Body of pancreas (tissue), 4 donors: ENCODE measurements around the gene ZNF576. TPM values are rescaled to one million over a fixed set of nuclear protein-coding genes. Genes with fewer than 3 reads are reported as not detected.
"Not testable (repeated sequence)": the region's sequence is repeated elsewhere in the genome, so short reads cannot be mapped to it uniquely, and the experiment has no call there.

Source experiments
- ATAC-seq: fragments of 150-250 bp; one replicate; pipeline ENCODE4 v1.9.1; 2016
- DNase-seq, 4 donors: peaks; one replicate each; pipeline ENCODE4 v3.0.0-alpha.2; 2019
- H3K27ac ChIP-seq, 4 donors: fragments of 200-600 bp; sonication (generic); 1 replicate in 3 of 4; 2 replicates in 1 of 4; pipeline versions ENCODE4 v1.5.1 to v1.6.1; 2016 to 2019; ENCODE audit warnings: mild to moderate bottlenecking in 1 of 4, mixed read lengths in 1 of 4, moderate library complexity in 1 of 4
- H3K27me3 ChIP-seq, 2 donors: fragments of 200-600 bp; sonication (generic); one replicate each; pipeline ENCODE4 v1.6.0; 2016; ENCODE audit warnings: mild to moderate bottlenecking in 1 of 2
- H3K36me3 ChIP-seq, 2 donors: fragments of 200-600 bp; sonication (generic); replicated peaks in 1 of 2; 2 replicates each; pipeline ENCODE4 v1.5.1; 2016; ENCODE audit warnings: low read depth in 2 of 2; ENCODE audit not compliant: insufficient read depth in 1 of 2
- H3K4me1 ChIP-seq: fragments of 200-600 bp; sonication (generic); one replicate; pipeline ENCODE4 v1.6.0; 2016
- H3K4me3 ChIP-seq, 2 donors: fragments of 200-600 bp; sonication (generic); 1 replicate in 1 of 2; 2 replicates in 1 of 2; pipeline ENCODE4 v1.5.1; 2016 to 2019
- H3K9me3 ChIP-seq, 3 donors: fragments of 200-600 bp; sonication (generic); 1 replicate in 2 of 3; 2 replicates in 1 of 3; pipeline ENCODE4 v1.5.1; 2016
- POLR2A ChIP-seq, 3 donors: fragments of 450-650 bp; IDR thresholded peaks; one replicate each; pipeline ENCODE4 v1.6.1; 2016; ENCODE audit warnings: antibody characterized with exemption in 3 of 3, mild to moderate bottlenecking in 2 of 3
- WGBS, 2 donors: methylation state at CpG; one replicate each; pipeline ENCODE4 v1.1.5; 2017; 5-methylcytosine and 5-hydroxymethylcytosine counted together
- intact Hi-C: fragments of 100-400 bp; cut with DNase I; formaldehyde crosslinking; loops from one replicate; pipeline ENCODE4 v1.15.1; 2023
- total RNA-seq, 2 donors: library from RNA; depleted of rRNA; stranded (reverse); fragments of >200 nt; gene quantifications; one replicate each; pipeline ENCODE4 v1.1.0, GENCODE V29; 2016
- TF ChIP-seq, protein P1 (sequence below), 7 experiments: fragments of 450-650 bp in 4 of 7; fragments of 200-600 bp in 3 of 7; sonication (generic) in 3 of 7; IDR thresholded peaks; one replicate each; pipeline ENCODE4 v1.5.1; 2016 to 2019; ENCODE audit warnings: antibody characterized with exemption in 7 of 7

ZNF576 gene
- total RNA-seq, 2 donors from 2014 or later: 4.6 to 8.6 TPM

DNA sequence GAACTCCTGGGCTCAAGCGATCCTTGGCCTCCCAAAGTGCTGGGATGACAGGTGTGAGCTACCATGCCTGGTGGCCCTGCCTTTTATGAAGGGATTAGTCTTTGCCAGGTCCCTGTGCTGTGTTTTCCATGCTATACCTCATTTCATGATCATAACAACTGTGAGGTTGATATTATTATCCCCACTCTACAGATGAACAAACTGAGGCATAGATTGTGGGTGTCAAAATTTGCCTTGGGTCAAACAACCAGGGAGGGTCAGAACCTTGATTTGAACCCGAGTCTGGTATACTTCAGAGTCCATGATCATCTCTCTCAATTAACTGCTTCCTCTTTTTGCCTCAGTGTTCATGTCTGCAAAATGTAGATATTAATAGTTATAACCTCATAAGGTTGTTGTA, 13.9 kb upstream of the ZNF576 start:
- TF ChIP-seq POLR2A (IDR thresholded peaks at IDR 0.05): no peak
- TF ChIP-seq, protein P1, sequence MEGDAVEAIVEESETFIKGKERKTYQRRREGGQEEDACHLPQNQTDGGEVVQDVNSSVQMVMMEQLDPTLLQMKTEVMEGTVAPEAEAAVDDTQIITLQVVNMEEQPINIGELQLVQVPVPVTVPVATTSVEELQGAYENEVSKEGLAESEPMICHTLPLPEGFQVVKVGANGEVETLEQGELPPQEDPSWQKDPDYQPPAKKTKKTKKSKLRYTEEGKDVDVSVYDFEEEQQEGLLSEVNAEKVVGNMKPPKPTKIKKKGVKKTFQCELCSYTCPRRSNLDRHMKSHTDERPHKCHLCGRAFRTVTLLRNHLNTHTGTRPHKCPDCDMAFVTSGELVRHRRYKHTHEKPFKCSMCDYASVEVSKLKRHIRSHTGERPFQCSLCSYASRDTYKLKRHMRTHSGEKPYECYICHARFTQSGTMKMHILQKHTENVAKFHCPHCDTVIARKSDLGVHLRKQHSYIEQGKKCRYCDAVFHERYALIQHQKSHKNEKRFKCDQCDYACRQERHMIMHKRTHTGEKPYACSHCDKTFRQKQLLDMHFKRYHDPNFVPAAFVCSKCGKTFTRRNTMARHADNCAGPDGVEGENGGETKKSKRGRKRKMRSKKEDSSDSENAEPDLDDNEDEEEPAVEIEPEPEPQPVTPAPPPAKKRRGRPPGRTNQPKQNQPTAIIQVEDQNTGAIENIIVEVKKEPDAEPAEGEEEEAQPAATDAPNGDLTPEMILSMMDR (IDR thresholded peaks at IDR 0.05): no peak
- no peak overlapping the region for H3K27ac ChIP-seq
- no peaks in the 10 kb centered on the region for H3K27me3 ChIP-seq
- ATAC-seq (no peak), DNase-seq (no peak)
- no peaks in the 10 kb centered on the region for H3K9me3 ChIP-seq
- no peaks in the 10 kb centered on the region for H3K36me3 ChIP-seq
- WGBS, 2 donors: 86 to 87% methylated on average over 2 of the region's 2 CpGs
- no peak overlapping the region for H3K4me3 ChIP-seq
- H3K4me1 ChIP-seq: peaks cover 7% of the 10 kb centered on the region
- intact Hi-C loops: no loop called here

DNA sequence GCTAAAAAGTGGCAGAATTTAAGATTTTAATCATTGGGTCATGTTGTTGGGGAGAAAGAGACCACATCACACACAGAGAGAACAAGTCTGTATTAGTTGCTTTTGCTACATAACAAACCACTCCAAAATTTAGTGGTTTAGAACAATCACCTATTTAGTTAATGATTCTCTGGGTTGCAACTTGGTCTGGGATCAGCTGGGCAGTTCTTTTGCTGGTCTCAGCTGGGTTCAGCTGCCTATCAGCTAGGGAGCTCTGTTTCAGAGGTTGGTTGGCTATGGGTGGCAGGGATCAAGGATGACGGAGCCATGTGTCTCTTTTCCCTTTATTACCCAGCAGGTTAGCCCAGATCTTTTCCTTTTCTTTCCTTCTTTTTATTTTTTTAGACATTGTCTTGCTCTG, 11.9 kb upstream of the ZNF576 start:
- Histone ChIP-seq H3K27ac (peak overlapping the region; percentile 11 to 75 (median 46)), H3K27me3 (no peaks in the 10 kb centered on the region), H3K9me3 (no peaks in the 10 kb centered on the region), H3K36me3 (no peaks in the 10 kb centered on the region), H3K4me1 (peaks cover 7% of the 10 kb centered on the region), H3K4me3 (no peak overlapping the region)
- TF ChIP-seq POLR2A (IDR thresholded peaks at IDR 0.05): no peak
- TF ChIP-seq, protein P1 (IDR thresholded peaks at IDR 0.05): no peak
- no peak for DNase-seq
- 26 to 39% methylated on average over 1 of the region's 1 CpG for WGBS, 2 donors
- intact Hi-C loops: no loop called here
- peak; percentile 45 for ATAC-seq

DNA sequence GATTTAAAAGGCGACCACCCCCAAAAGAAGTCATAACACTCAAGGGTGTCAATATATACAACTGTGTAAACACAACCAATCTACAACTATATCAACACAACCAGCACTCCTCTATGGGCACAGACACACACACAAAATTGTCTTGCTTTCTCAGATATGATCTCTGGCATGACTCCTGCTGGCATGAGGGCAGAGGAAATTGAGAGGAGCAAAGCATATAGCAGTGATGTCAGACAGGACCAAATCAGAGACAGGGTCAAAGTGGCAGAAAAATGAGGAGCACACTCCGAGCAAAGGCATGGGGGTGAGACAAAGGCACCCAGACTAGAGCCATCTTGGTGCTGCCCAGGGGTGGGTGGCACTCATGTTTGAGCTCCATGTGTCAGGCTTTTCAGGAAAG, 10.0 kb upstream of the ZNF576 start:
- Histone ChIP-seq H3K9me3 (no peaks in the 10 kb centered on the region), H3K36me3 (no peaks in the 10 kb centered on the region), H3K27ac (no peak overlapping the region), H3K4me3 (no peak overlapping the region), H3K4me1 (peaks cover 7% of the 10 kb centered on the region), H3K27me3 (no peaks in the 10 kb centered on the region)
- TF ChIP-seq, protein P1 (IDR thresholded peaks at IDR 0.05): no peak
- TF ChIP-seq POLR2A (IDR thresholded peaks at IDR 0.05): no peak
- no peak for ATAC-seq
- DNase-seq: no peak
- 67 to 68% methylated on average over 2 of the region's 2 CpGs for WGBS, 2 donors
- intact Hi-C loops: no loop called here

DNA sequence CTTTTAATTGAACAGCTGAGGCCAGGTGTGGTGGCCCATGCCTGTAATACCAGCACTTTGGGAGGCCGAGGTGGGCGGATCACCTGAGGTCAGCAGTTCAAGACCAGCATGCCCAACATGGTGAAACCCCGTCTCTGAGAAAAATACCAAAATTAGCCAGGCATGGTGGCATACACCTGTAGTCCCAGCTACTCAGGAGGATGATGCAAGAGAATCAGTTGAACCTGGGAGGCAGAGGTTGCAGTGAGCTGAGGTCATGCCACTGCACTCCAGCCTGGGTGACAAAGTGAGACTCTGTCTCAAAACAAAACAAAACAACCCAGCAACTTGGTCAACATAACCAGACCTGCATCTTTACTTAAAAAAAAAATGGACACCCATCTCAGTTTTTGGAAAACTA, 9.4 kb upstream of the ZNF576 start:
- ATAC-seq, H3K4me3 ChIP-seq, DNase-seq, H3K27me3 ChIP-seq, intact Hi-C loops, H3K9me3 ChIP-seq, H3K36me3 ChIP-seq, H3K4me1 ChIP-seq, H3K27ac ChIP-seq: not testable (repeated sequence)
- WGBS, 2 donors: 84 to 95% methylated on average over 2 to 3 of the region's 3 CpGs

DNA sequence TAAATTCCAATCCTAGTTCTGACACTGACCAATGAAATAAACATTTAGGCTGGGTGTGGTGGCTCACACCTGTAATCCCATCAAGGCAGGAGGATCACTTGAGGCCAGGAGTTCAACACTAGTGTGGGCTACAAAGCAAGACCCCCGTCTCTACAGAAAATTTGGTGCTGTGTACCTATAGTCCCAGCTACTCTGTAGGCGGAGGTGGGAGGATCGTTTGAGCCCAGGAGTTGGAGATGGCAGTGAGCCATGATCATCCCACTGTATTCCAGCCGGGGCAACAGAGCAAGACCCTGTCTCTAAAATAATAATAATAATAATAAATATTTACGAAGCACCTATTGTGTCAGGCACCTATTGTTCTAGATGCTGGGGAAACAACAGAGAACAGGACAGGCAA, 7.1 kb upstream of the ZNF576 start:
- H3K27ac ChIP-seq: no peak overlapping the region
- H3K9me3 ChIP-seq: no peaks in the 10 kb centered on the region
- peaks cover 12% of the 10 kb centered on the region for H3K4me1 ChIP-seq
- intact Hi-C loops: no loop called here
- WGBS, 2 donors: 88 to 89% methylated on average over 5 of the region's 5 CpGs
- H3K4me3 ChIP-seq: no peak overlapping the region
- H3K27me3 ChIP-seq: no peaks in the 10 kb centered on the region
- TF ChIP-seq, protein P1 (IDR thresholded peaks at IDR 0.05): no peak
- TF ChIP-seq POLR2A (IDR thresholded peaks at IDR 0.05): no peak
- DNase-seq (no peak), ATAC-seq (no peak)
- peaks cover 0 to 5% of the 10 kb centered on the region in 2 donors for H3K36me3 ChIP-seq
